GM18868 (cell line): ENCODE measurements around the gene BPTF.
"Not testable (repeated sequence)": the region's sequence is repeated elsewhere in the genome, so short reads cannot be mapped to it uniquely, and the experiment has no call there.

Experiments
- ATAC-seq: cut with Tn5 transposase; IDR thresholded peaks from one replicate; pipeline ENCODE4 v1.9.1; 2021; ENCODE audit warnings: mild to moderate bottlenecking, moderate library complexity; ENCODE audit not compliant: unreplicated experiment

Gene BPTF

GRCh38 chr17:67999291-67999911 lies 174.1 kb downstream of the BPTF start:
- no peak for ATAC-seq

GRCh38 chr17:68004201-68004600 lies 178.9 kb downstream of the BPTF start:
- no peak for ATAC-seq

DNA sequence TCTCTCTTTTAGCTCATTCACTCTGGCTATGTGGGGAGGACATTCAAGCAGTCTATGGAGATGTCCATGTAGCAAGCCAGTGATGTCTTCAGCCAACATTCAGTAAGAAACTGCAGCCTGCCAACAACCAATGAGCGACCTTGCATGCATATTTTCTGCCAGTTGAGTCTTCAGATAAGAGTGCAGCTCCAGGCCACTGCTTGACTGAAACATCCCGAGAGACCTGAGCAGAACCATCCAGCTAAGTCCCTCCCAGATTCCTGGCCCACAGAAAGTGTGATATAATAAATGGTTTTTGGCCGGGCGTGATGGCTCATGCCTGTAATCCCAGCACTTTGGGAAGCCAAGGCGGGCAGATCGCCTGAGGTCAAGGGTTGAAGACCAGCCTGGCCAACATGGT lies 181.5 kb downstream of the BPTF start:
- ATAC-seq = no peak

DNA sequence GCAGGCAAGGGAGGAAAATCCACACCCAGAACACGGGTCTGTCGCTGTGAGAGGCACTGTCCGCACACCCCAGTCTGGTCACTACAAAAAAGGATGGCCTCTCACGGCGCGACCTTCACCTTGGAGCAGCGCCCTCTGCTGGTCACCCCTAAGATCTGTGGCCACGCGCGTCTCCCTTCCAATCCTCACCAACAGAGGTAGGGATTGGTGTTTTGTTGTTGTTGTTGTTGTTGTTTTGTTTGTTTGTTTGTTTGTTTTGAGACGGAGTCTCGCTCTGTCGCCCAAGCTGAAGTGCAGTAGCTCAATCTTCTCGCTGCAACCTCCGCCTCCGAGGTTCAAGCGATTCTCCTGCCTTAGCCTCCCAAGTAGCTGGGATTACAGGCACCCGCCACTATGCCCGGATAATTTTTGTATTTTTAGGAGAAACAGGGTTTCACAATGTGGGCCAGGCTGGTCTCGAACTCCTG lies 185.9 kb downstream of the BPTF start:
- no peak for ATAC-seq

DNA sequence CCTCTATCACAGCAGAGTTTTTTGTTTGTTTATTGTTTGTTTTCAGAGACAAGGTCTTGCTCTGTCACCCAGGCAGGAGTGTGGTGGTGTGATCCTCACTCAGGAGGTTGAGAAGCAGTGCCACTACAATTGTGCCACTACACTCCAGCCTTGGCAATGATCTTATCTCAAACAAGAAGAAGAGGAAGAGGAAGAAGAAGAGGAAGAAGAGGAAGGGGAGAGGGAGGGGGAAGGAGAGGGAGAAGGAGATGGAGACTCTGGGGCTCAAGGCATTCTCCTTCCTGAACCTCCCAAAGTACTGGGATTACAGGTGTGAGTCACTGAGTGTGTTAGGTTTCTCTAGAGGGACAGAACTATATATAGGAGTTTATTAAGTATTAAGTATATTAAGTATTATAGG lies 188.1 kb downstream of the BPTF start:
- no peak for ATAC-seq

GRCh38 chr17:68015081-68015723 lies 189.9 kb downstream of the BPTF start:
- ATAC-seq = no peak

DNA sequence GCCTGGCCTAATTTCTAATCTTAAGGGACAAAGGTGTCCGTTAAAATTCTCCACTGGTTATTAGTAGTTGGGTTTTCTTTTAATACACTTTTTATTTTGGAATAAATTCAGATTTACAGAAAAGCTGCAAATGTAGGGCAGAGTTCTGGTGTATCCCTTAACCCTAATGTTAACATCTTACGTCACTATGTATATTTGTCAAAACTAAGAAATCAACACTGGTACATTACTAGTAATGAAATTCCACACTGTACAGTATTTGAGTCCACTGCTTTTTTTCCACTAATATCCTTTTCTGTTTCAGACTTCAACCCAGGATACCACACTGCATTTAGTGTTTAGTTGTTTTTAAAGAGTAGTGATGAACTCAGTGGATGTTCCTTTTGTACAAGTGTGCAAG lies 191.5 kb downstream of the BPTF start:
- no peak for ATAC-seq

DNA sequence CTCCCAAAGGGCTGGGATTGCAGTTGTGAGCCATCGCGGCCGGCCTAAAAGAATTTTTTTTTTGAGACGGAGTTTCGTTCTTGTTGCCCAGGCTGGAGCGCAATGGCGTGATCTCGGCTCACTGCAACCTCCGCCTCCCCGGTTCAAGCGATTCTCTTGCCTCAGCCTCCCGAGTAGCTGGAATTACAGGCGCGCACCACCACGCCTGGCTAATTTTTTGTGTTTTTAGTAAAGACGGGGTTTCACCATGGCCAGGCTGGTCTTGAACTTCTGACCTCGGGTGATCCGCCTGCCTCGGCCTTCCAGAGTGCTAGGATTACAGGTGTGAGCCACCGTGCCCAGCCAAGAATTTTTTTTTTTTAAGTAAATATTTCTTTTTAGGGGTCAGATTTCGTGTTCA lies 193.2 kb downstream of the BPTF start:
- not testable (repeated sequence) for ATAC-seq

DNA sequence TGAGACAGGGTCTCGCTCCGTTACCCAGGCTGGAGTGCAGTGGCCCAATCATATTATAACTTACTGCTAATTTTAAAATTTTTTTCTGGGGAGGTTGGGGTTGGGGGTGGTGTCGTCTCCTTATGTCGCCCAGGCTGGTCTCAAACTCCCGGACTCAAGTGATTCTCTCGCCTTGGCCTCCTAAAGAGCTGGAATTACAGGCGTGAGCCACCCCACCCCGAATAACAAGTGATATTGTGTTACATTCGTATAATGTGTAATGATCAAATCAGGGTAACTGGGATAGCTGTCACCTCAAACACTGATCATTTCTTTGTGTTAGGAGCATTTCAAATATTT lies 194.0 kb downstream of the BPTF start:
- no peak for ATAC-seq

- peak; percentile 95 for ATAC-seq
Observed at GRCh38 chr17:68019675-68020408, 194.5 kb downstream of the BPTF start.

GRCh38 chr17:68020409-68020756 lies 195.1 kb downstream of the BPTF start:
- ATAC-seq = no peak

DNA sequence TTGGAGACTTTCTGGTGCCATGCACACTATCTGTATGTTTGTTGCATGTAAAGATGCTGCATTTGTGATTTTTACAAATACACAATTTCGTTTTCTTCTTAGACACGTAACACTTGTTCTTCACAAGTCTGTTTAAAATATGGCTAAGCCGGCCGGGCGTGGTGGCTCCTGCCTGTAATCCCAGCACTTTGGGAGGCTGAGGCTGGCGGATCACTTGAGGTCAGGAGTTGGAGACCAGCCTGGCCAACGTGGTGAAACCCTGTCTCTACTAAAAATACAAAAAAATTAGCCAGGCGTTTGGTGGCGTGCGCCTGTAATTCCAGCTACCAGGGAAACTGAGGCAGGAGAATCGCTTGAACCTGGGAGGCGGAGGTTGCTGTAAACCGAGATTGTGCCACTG lies 195.5 kb downstream of the BPTF start:
- not testable (repeated sequence) for ATAC-seq

DNA sequence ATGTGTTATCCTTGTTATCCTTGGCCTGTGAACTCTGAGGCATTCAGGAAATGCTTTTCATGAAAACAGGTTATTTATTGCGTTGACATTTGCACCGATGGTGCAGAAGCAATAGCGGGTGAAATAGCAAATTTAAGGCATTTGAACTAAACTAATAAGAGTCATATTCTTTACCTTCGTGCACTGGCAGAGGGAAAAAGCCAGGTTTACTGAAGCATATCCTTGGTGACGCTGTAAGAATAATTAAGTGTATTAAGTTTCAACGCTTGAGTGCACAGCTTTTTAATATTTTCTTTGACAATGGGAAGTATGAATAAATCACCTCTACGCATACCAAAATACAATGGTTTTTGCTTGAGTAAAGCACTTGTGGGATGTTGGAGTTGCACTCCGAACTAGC lies 196.7 kb downstream of the BPTF start:
- no peak for ATAC-seq

DNA sequence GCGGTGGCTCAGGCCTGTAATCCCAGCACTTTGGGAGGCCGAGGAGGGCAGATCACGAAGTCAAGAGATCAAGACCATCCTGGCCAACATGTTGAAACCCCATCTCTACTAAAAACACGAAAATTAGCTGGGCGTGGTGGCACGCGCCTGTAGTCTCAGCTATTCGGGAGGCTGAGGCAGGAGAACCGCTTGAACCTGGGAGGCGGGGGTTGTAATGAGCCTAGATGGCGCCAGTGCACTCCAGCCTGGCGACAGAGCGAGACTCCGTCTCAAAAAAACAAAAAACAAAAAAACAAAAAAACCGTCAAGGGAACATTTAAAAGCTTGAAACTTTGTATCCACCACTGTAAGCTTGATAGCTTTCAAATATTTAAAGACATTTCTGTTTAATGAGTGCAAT lies 197.2 kb downstream of the BPTF start:
- not testable (repeated sequence) for ATAC-seq

GRCh38 chr17:68029512-68030215 lies 204.4 kb downstream of the BPTF start:
- no peak for ATAC-seq
